Fibroblast of pulmonary artery (primary cell): ENCODE measurements around the gene MUC3A.

Source experiments
- DNase-seq: peaks from one replicate; pipeline ENCODE4 v3.0.0-alpha.2; 2010; ENCODE audit warnings: low read depth
- H3K4me3 ChIP-seq: replicated peaks from 2 replicates; pipeline ENCODE4 v1.5.1; 2011; ENCODE audit warnings: low read depth, mild to moderate bottlenecking, control low read depth, low read length, moderate library complexity
- TF ChIP-seq, protein P1 (sequence below): IDR thresholded peaks from 2 replicates; pipeline ENCODE4 v1.5.1; 2011; ENCODE audit warnings: mild to moderate bottlenecking, control low read depth, low read length, inconsistent platforms; ENCODE audit errors: missing control alignments

Gene MUC3A

DNA sequence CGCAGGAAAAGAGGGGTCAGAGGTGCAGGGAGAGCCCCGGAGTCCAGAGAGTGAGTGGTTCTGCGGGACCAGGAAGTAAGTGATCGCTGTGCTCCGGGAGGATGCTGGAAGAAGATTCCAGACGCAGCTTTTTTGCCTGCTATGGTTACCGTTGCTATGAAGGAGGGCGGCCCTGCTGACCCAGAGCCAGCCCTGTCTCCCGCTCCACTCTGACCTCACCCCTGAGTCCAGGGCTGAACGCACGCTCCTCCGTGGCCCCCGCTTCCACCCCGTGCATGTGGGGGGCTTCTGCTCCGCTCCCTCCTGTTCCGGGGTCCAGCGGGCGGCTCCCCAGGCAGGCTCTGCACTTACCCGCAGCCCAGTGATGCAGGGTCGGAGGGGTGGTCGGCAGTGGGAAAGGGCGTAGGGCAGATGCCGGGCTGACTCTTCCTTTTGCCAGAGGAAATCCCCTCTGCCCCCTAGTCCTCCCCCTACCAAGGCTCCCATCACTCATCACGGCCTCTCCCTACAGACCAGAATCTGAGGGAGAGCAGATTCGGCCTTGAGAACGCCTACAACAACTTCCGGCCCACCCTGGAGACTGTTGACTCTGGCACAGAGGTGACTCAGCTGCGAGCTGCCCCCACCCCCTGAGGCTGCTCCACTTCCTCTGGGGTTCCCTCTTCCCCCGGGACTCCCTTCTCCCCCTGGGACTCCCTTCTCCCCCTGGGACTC is 67.9 kb downstream of the MUC3A start:
- TF ChIP-seq, protein P1, sequence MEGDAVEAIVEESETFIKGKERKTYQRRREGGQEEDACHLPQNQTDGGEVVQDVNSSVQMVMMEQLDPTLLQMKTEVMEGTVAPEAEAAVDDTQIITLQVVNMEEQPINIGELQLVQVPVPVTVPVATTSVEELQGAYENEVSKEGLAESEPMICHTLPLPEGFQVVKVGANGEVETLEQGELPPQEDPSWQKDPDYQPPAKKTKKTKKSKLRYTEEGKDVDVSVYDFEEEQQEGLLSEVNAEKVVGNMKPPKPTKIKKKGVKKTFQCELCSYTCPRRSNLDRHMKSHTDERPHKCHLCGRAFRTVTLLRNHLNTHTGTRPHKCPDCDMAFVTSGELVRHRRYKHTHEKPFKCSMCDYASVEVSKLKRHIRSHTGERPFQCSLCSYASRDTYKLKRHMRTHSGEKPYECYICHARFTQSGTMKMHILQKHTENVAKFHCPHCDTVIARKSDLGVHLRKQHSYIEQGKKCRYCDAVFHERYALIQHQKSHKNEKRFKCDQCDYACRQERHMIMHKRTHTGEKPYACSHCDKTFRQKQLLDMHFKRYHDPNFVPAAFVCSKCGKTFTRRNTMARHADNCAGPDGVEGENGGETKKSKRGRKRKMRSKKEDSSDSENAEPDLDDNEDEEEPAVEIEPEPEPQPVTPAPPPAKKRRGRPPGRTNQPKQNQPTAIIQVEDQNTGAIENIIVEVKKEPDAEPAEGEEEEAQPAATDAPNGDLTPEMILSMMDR: no peak
- peak overlapping the region; percentile 45 for H3K4me3 ChIP-seq
- peak; percentile 84 for DNase-seq
